GM06990 (cell line): ENCODE data around the gene SPOCK2.

ENCODE experiments used
- DNase-seq: peaks from one replicate; pipeline ENCODE4 v3.0.0-alpha.2; 2011; ENCODE audit not compliant: insufficient read length; ENCODE audit errors: extremely low read depth
- H3K27me3 ChIP-seq: replicated peaks from 2 replicates; pipeline ENCODE4 v1.6.0; 2011; ENCODE audit warnings: low read length; ENCODE audit not compliant: control insufficient read depth, insufficient read depth
- H3K36me3 ChIP-seq: 2 replicates; pipeline ENCODE4 v1.5.1; 2011; ENCODE audit warnings: low read length; ENCODE audit not compliant: control insufficient read depth, insufficient read depth
- H3K4me3 ChIP-seq: replicated peaks from 2 replicates; pipeline ENCODE4 v1.5.1; 2011; ENCODE audit warnings: low read depth, mild to moderate bottlenecking, control low read depth, low read length
- TF ChIP-seq, protein P1 (sequence below): IDR thresholded peaks from 2 replicates; pipeline ENCODE4 v1.5.1; 2011; ENCODE audit warnings: low read length, control low read depth, mild to moderate bottlenecking, inconsistent platforms; ENCODE audit not compliant: insufficient read depth, poor library complexity, severe bottlenecking

The SPOCK2 gene

DNA sequence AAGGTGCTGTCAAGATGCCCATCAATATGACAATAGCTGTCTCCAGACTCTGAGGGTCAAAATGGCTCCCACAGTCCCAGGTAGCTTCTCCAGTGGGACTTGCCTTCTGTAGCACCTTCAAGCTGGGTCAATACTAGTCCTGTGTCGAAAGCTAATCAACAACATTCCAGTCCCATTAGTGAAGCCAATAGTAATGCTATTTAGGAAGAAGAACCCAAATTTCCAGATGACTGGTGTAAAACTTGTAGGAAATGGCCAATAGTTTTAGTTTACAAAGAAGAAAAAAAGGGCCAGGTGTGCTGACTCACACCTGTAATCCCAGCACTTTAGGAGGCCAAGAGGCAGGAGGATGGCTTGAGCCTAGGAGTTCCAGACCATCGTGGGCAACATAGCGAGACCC lies 2.0 kb upstream of the SPOCK2 start:
- DNase-seq = no peak
- Histone ChIP-seq H3K36me3 (no peaks in the 10 kb centered on the region; the same call in 1 of the 2 replicates), H3K27me3 (peaks cover 2% of the 10 kb centered on the region; the same call in 1 of the 2 replicates), H3K4me3 (no peak overlapping the region)
- TF ChIP-seq, protein P1, sequence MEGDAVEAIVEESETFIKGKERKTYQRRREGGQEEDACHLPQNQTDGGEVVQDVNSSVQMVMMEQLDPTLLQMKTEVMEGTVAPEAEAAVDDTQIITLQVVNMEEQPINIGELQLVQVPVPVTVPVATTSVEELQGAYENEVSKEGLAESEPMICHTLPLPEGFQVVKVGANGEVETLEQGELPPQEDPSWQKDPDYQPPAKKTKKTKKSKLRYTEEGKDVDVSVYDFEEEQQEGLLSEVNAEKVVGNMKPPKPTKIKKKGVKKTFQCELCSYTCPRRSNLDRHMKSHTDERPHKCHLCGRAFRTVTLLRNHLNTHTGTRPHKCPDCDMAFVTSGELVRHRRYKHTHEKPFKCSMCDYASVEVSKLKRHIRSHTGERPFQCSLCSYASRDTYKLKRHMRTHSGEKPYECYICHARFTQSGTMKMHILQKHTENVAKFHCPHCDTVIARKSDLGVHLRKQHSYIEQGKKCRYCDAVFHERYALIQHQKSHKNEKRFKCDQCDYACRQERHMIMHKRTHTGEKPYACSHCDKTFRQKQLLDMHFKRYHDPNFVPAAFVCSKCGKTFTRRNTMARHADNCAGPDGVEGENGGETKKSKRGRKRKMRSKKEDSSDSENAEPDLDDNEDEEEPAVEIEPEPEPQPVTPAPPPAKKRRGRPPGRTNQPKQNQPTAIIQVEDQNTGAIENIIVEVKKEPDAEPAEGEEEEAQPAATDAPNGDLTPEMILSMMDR = no peak

DNA sequence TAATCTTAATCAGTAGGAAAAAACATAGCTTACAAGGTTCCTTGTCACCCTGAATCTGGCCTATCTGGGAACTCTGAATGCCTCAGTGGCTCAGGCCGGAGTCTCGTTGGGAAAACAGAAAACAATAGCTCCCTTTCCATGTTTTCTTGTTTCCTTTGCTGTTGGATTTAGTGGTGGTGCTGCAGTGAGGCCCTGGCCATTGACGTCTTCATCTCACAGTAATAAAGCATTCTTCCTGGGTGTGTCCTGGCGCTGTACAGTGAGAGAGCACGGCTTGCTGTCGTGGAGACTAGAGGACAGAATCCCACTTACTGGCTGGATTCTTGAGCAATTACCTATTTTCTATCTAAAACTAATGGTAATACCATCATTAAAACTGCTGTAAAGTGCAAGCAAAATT lies 1.3 kb upstream of the SPOCK2 start:
- H3K36me3 ChIP-seq = no peaks in the 10 kb centered on the region; the same call in 1 of the 2 replicates
- H3K27me3 ChIP-seq = peaks cover 2% of the 10 kb centered on the region; the same call in 1 of the 2 replicates
- DNase-seq = no peak
- TF ChIP-seq, protein P1 = no peak
- no peak overlapping the region for H3K4me3 ChIP-seq

DNA sequence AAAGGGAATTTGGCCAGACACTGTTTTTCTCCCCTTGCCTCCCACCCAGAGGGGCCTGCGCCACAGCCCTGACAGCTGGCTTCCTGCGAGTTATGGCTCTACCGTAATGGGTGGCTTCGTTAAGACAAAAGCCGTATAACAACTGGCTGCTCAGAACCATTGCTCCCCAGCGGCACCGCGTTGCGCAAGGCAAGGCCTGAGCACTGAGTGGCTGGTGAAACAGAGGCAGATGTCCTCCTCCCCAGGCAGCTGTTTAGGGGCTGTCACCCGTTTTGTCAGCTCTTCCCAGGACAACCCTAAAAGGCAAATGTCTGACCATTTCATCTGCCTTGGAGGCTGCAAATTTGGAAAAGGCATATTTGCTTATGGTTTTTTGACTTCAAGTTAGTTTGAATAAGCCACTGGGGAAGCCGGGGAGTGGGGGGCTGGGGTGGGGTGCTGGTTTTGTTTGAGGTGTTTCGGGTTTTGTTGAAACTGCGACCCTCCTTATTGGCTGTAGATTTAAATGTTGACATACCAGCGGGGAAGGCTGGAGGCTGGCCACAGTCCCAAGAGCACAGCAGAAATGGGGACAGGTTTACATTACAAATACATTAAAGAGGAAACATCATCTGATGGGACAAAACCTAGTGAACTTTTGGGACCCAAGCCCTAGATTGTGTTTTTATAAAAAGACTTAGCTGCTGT lies 681 bp upstream of the SPOCK2 start:
- H3K27me3 ChIP-seq = peaks cover 2% of the 10 kb centered on the region; the same call in 1 of the 2 replicates
- no peak overlapping the region for H3K4me3 ChIP-seq
- TF ChIP-seq, protein P1 = no peak
- DNase-seq = no peak
- H3K36me3 ChIP-seq = no peaks in the 10 kb centered on the region; the same call in 1 of the 2 replicates

DNA sequence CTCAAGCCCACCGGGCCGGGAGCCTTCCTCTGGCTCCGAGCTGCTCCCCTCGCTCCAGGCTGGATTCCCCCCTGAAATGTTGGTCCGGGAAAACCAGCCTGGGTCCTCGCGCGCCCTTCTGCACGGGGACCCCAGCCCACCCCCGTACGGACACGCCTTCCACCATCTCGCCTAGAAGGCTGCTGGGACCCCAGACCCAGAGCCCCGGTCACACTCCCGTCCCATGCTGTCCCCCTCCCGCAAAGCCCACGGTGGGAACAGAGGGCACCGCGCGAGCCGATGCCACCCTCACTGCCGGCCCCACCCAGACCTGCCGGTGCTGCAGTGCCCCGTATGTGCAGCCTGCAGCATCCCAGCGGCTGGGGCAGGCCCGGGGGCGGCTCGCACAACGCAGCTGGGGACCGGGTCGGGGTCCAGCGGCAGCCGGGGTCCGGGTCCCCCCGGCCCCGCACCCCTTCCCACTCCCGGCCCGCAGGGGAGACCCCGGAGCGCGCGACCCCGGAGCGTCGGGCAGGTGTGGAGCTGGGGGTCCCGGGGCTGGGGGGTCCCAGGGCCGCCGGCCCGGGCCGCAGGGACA lies 871 bp downstream of the SPOCK2 start:
- TF ChIP-seq, protein P1 = no peak

DNA sequence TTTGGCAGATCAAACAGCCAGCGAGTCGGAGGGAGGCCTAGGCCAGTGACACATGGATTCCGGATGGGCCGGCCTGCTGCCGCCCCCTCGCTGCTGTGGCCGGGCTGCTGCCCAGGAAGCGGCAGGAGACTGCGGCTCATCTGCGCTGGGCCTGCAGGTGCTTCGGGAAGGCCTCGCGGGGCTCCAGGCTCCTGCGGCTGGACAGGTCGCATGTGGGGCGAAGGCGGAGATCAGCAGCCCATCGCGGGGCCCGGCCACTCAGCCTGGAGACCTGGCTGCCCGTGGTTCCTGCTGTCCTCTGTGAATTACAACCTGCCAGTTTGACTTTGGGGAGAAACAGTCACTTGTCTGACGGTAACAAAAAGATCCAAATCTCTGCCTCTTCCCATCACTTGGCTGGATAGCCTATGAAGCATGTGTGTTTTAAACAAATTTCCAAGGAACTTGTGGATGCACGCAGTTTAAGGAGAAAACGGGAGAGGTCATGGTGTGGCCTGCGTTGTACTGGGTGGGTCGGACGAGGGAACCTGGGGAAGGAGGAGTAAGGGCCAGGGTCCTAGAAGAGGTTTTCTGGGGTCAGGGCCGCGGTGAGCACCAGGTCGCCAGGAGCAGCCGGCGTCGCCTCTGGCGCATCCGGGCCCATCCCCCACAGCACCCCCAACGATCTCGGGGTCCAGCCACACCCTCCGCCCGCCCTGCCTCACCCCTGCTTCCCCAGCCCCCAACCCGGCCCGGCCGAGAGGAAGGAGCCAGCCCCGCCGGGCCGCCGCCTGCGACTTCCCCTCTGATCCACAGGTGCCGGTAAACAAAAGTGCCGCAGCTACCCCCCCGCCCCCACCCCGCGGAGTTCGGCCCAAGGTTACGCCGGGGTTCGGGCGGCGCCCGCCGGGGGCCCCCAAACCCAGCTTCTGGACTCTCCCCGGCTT lies 1.6 kb downstream of the SPOCK2 start:
- Histone ChIP-seq H3K36me3 (no peaks in the 10 kb centered on the region), H3K4me3 (peak overlapping the region; percentile 59), H3K27me3 (peaks cover 2% of the 10 kb centered on the region; the same call in 1 of the 2 replicates)
- TF ChIP-seq, protein P1 = no peak
- DNase-seq = peak; percentile 46

More for the DNA sequence above, 871 bp downstream of the SPOCK2 start:
- Histone ChIP-seq H3K4me3 (peak overlapping the region; percentile 59), H3K36me3 (no peaks in the 10 kb centered on the region), H3K27me3 (peaks cover 2% of the 10 kb centered on the region; the same call in 1 of the 2 replicates)
- no peak for DNase-seq
